ENCODE measurements around the gene GRAMD1C.
A peak's percentile ranks its signal among the peaks of the same experiment; 100 is the strongest.

Gene GRAMD1C

DNA sequence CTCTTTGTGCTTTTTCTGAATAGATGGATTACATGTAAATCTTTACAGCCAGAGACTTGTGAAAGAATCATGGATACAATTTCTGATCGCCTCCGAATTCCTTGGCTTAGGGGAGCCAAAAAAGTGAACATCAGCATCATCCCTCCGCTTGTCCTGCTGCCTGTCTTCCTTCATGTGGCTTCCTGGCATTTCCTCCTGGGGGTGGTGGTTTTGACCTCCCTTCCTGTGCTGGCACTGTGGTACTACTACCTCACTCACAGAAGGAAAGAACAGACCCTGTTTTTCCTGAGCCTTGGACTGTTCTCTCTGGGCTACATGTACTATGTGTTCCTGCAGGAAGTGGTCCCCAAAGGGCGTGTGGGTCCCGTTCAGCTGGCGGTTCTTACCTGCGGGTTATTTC is 115.1 kb downstream of the GRAMD1C start:
- DNase-seq: no peak

GRCh38 chr3:113954091-113954685 is 115.6 kb downstream of the GRAMD1C start:
- DNase-seq: no peak

GRCh38 chr3:113963879-113964278 is 125.3 kb downstream of the GRAMD1C start:
- no peak for DNase-seq

GRCh38 chr3:113966172-113966571 is 127.6 kb downstream of the GRAMD1C start:
- DNase-seq: no peak

GRCh38 chr3:113968986-113969385 is 130.4 kb downstream of the GRAMD1C start:
- DNase-seq: no peak

DNA sequence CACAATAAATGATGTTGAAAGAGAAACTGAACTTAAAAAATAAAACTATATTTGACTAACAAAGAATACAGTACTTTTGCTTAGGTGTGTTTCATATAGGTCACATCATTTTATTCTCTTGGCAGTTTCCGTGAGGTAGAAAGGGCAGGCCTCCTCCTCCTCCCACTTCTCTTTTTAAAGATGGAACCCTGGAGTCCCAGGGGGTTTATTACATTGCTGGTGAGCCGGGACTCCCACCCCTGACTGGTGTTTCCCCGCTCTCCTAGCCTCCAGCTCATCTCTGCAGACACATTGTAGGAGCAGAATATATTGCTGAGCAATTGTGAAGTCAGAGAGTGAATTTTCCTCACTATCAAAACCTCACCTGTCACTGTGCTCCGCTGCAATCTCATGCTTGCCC is 139.2 kb downstream of the GRAMD1C start:
- no peak for DNase-seq

DNA sequence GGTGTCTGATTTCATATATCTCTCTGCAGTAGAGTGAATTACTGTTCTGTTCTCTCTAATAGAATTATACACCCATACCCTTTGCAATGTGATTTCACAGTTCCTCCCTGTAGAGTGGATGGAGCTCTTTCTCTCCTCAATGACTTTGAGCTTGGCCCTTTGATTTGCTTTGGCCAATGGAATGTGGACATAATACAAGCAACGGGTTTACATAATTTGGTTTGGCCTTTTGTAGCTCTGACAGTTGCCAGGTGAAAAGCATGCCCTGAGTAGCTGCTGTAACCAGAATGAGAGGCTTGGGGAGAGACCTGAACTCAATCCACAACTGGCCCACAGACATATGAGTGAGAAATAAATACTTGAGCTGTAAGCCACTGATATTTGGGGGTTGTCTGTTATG is 141.3 kb downstream of the GRAMD1C start:
- DNase-seq: no peak

GRCh38 chr3:113981803-113982202 is 143.2 kb downstream of the GRAMD1C start:
- peak; percentile 64 for DNase-seq

- no peak for DNase-seq
Observed at GRCh38 chr3:113983544-113983943, 145.0 kb downstream of the GRAMD1C start.

DNA sequence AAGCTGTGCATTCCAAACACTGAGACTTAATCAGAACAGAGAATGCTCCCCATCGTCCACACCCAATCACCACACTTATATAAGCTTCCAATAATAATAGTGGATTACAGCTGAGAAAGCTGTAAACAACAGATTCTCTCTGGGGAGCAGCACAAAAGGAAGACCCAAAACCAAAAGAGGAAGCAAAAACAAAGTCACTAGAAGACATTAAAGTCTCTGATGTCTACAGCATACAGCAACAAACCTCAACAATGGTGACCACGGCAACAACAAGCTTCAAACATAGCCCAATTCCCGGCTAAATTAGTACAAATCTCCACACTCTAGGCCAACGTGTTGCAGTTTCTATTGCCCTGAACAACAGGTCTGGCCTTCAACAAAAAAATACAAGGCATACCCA is 147.0 kb downstream of the GRAMD1C start:
- peak; percentile 76 for DNase-seq
